Kidney (tissue), 14 donors: ENCODE data around the gene TTC23. TPM values are rescaled to one million over a fixed set of nuclear protein-coding genes. Genes with fewer than 3 reads are reported as not detected.

ENCODE experiments used
- DNase-seq, 5 donors: peaks; one replicate each; pipeline ENCODE4 v3.0.0-alpha.2; 2013 to 2020
- FAIRE-seq: peaks from 2 replicates; lab custom pipeline; 2012; peaks lifted over from hg19 to GRCh38; lab: Jason Lieb, UNC
- H3K27ac ChIP-seq, 2 donors: one replicate each; pipeline ENCODE4 v1.7.0; 2013; ENCODE audit warnings: low read depth in 2 of 2, low read length in 2 of 2, inconsistent platforms in 1 of 2
- H3K27me3 ChIP-seq: one replicate; pipeline ENCODE4 v1.7.1; 2013; ENCODE audit warnings: low read length, inconsistent platforms; ENCODE audit not compliant: control insufficient read depth, insufficient read depth
- H3K36me3 ChIP-seq, 3 donors: one replicate each; pipeline versions ENCODE4 v1.7.0 to v1.7.1; 2013; ENCODE audit warnings: low read length in 3 of 3, control low read depth in 1 of 3, inconsistent platforms in 1 of 3; ENCODE audit not compliant: insufficient read depth in 3 of 3, control insufficient read depth in 2 of 3
- H3K4me1 ChIP-seq, 3 donors: one replicate each; pipeline versions ENCODE4 v1.7.0 to v1.7.1; 2013; ENCODE audit warnings: low read length in 3 of 3, inconsistent platforms in 1 of 3, low read depth in 1 of 3; ENCODE audit not compliant: control insufficient read depth in 2 of 3, insufficient read depth in 2 of 3
- H3K4me3 ChIP-seq, 3 donors: one replicate each; pipeline versions ENCODE4 v1.7.0 to v1.8.1; 2013; ENCODE audit warnings: low read length in 3 of 3, control low read depth in 1 of 3, inconsistent platforms in 1 of 3
- H3K9ac ChIP-seq, 3 donors: one replicate each; pipeline versions ENCODE4 v1.7.0 to v1.7.1; 2013; ENCODE audit warnings: low read length in 3 of 3, control low read depth in 1 of 3, inconsistent platforms in 1 of 3
- H3K9me3 ChIP-seq, 3 donors: one replicate each; pipeline versions ENCODE4 v1.7.0 to v1.7.1; 2013; ENCODE audit warnings: low read length in 3 of 3, control low read depth in 1 of 3, inconsistent platforms in 1 of 3; ENCODE audit not compliant: control insufficient read depth in 2 of 3, insufficient read depth in 1 of 3
- intact Hi-C: fragments of 100-400 bp; cut with DNase I; formaldehyde crosslinking; loops from one replicate; pipeline ENCODE4 v1.11.1; 2022
- polyA plus RNA-seq: library from polyadenylated mRNA; stranded (reverse); fragments of 350-450 nt; fragmentation: Illumina TruSeq; extraction: RNeasy Lipid Tissue Mini Kit (QIAGEN cat#74804); gene quantifications from one replicate; pipeline ENCODE4 v1.2.3, GENCODE V29; 2014; ENCODE audit warnings: low read depth, low replicate concordance; ENCODE audit not compliant: insufficient read depth
- total RNA-seq: library from RNA; stranded (reverse); fragmentation: NEBNext Ultra II Directional; extraction: Animal tissue kit (Norgen Biotek cat#: 25700); gene quantifications from one replicate; pipeline ENCODE4 v1.2.1, GENCODE V29; 2021
- TF ChIP-seq, protein P1 (sequence below): IDR thresholded peaks from 3 replicates; pipeline ENCODE4 v1.5.1; 2012; ENCODE audit warnings: mild to moderate bottlenecking, moderate library complexity, borderline replicate concordance; ENCODE audit not compliant: insufficient read depth; ENCODE audit errors: extremely low read depth
- donor health status: control.
- donor health status: control.
- donor health status: control.
- donor health status: control.
- donor health status: control.
- donor health status: DM: yes; HTN: yes; CAD: no.
- donor health status: Normal renal cell carcinoma (clear cell type).

The TTC23 gene
- total and polyA plus RNA-seq, 2 donors from 2014 or later, result 11.2 to 23.6 TPM

DNA sequence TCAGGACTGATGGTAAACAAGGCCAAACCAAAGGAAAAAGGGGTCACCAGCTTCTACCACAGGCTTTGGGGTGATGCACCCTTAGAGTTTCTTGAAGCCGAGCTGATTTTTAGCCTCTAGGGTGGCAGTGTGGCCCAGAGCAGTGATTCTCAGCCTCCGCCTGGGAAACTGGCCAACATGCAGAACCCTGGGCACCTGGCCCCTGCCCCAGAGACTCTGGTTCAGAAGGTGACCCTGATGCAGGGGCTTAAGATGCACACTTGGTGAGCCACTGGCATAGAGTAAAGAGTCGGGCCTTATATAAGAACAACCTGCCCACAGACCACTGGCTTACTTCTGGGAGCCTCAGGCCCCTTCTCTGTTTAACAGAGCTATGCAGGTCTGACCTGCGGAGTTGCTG lies 100.0 kb downstream of the TTC23 start:
- FAIRE-seq (no peak), DNase-seq (no peak)
- Histone ChIP-seq H3K9ac (no peak overlapping the region), H3K36me3 (no peaks in the 10 kb centered on the region), H3K27me3 (no peaks in the 10 kb centered on the region), H3K9me3 (no peaks in the 10 kb centered on the region), H3K4me3 (no peak overlapping the region), H3K4me1 (no peaks in the 10 kb centered on the region), H3K27ac (no peak overlapping the region)
- TF ChIP-seq, protein P1, sequence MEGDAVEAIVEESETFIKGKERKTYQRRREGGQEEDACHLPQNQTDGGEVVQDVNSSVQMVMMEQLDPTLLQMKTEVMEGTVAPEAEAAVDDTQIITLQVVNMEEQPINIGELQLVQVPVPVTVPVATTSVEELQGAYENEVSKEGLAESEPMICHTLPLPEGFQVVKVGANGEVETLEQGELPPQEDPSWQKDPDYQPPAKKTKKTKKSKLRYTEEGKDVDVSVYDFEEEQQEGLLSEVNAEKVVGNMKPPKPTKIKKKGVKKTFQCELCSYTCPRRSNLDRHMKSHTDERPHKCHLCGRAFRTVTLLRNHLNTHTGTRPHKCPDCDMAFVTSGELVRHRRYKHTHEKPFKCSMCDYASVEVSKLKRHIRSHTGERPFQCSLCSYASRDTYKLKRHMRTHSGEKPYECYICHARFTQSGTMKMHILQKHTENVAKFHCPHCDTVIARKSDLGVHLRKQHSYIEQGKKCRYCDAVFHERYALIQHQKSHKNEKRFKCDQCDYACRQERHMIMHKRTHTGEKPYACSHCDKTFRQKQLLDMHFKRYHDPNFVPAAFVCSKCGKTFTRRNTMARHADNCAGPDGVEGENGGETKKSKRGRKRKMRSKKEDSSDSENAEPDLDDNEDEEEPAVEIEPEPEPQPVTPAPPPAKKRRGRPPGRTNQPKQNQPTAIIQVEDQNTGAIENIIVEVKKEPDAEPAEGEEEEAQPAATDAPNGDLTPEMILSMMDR, result no peak
- intact Hi-C loops, result no loop called here

DNA sequence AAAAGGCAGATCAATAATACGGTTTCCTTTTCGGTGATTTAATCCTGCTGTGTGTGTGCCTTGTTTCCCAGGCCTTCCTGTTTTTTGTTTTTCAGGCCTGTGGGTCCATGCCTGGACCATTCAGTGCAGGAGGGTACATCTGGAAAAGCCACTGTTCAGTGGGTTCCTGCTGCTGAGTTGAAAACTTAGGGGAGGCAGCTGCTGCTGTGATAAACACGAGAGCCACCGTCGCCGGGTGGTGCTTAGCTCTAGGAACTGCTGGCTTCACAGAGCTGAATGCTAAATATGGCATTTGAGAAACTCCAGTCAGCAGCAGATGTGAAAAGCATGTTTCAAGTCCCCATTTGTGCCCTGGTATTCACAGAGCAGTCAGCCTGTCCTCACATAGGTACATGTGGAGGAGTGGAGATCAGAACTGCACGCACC lies 100.5 kb downstream of the TTC23 start:
- H3K27me3 ChIP-seq, result no peaks in the 10 kb centered on the region
- H3K9ac ChIP-seq, result no peak overlapping the region
- FAIRE-seq (no peak), DNase-seq (no peak)
- H3K4me1 ChIP-seq, result no peaks in the 10 kb centered on the region
- H3K4me3 ChIP-seq, result no peak overlapping the region
- intact Hi-C loops, result no loop called here
- TF ChIP-seq, protein P1, result no peak
- no peaks in the 10 kb centered on the region for H3K9me3 ChIP-seq
- no peak overlapping the region for H3K27ac ChIP-seq
- H3K36me3 ChIP-seq, result no peaks in the 10 kb centered on the region

DNA sequence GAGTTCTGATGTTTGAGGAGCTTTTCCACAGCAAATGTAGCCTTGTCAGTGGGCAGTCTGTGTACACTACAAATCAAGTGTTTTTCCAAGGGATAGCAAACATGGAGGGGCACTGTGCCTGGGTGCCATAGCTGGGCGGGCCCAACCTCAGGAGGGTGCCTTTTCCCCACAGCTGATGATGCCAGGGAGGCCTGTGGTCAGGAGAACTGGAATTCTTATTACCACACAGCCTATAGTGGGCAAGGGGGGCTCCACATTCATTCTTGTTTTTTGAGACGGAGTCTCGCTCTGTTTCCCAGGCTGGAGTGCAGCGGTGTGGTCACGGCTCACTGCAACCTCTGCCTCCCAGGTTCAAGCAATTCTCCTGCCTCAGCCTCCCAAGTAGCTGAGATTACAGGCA lies 102.7 kb downstream of the TTC23 start:
- no peaks in the 10 kb centered on the region for H3K36me3 ChIP-seq
- no peak overlapping the region for H3K27ac ChIP-seq
- H3K9me3 ChIP-seq, result no peaks in the 10 kb centered on the region
- no peak overlapping the region for H3K4me3 ChIP-seq
- no peaks in the 10 kb centered on the region for H3K27me3 ChIP-seq
- FAIRE-seq, result no peak
- no peak for DNase-seq
- H3K9ac ChIP-seq, result no peak overlapping the region
- H3K4me1 ChIP-seq, result no peaks in the 10 kb centered on the region
- intact Hi-C loops, result no loop called here
- TF ChIP-seq, protein P1, result no peak

DNA sequence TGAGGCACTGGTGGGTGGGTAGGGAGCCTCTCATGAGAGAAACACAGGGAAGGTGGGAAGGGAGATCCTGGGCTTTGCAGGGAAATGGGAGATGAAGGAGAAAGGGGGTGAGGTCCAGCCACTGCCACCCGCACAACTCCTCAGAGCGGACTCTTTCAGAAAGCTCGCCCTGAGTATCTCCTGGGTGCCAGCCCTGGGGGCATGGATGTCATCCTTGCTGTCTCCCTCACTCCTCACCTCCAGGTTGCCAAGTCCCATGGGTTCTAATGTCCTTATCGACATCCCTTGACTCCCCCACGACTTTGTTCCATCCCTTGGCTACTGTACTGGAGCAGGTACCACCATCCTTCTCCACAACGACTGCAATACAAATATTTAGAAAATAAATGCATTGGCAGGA lies 103.6 kb downstream of the TTC23 start:
- no peak overlapping the region for H3K4me3 ChIP-seq
- DNase-seq (no peak), FAIRE-seq (no peak)
- no peak overlapping the region for H3K9ac ChIP-seq
- H3K27ac ChIP-seq, result no peak overlapping the region
- H3K27me3 ChIP-seq, result no peaks in the 10 kb centered on the region
- intact Hi-C loops, result no loop called here
- H3K9me3 ChIP-seq, result no peaks in the 10 kb centered on the region
- TF ChIP-seq, protein P1, result no peak
- H3K36me3 ChIP-seq, result no peaks in the 10 kb centered on the region
- H3K4me1 ChIP-seq, result no peaks in the 10 kb centered on the region
